ENCODE results near the gene CASTOR2. TPM values are rescaled to one million over a fixed set of nuclear protein-coding genes. Genes with fewer than 3 reads are reported as not detected.

CASTOR2 gene
- total RNA-seq, 1 experiment from 2014 or later = 41.1 TPM

DNA sequence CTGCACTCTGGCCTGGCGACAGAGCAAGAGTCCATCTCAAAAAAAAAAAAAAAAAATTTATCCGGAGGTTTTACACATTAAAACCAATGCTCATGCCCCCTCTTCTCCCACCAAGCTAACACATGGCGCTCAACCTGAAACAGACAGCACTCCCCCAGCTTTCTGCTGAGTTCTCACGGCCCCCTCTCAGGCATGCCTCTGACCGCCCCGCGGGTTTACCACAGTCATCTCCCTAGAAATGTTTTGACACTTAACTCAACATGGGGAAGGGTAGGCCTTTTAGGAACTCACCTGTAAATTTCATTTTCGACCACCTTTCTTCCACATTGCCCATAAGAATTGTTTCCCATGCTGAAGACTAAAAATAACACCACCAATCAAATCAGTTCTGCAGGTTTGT is 99.8 kb downstream of the CASTOR2 start:
- ChIA-PET CTCF (no interaction called here), POLR2A (no interaction called here)
- intact Hi-C loops (cut with micrococcal nuclease; ENCODE audit: unreplicated experiment) (no loop called here), in situ Hi-C loops (cut with HindIII; ENCODE audit: low pct_unique_long_range_greater_than_20kb, low sequenced_read_pairs) (no loop called here)
- ATAC-seq (no peak), DNase-seq (ENCODE audit: low read depth, low spot score) (no peak)
- no peak overlapping the region for H3K4me3 ChIP-seq (ENCODE audit: low read depth in 2 of 2, low read length in 2 of 2)
- H3K4me1 ChIP-seq (ENCODE audit: control insufficient read depth, insufficient read depth, low read length) = no peaks in the 10 kb centered on the region
- no peak for TF ChIP-seq TCF7L2 (IDR thresholded peaks at IDR 0.05; ENCODE audit: low read depth, low read length)
- no peak for TF ChIP-seq REST (IDR thresholded peaks at IDR 0.05; ENCODE audit: insufficient read depth in 1 of 2, low read depth in 2 of 2, low read length in 1 of 2)
- TF ChIP-seq CTCF (IDR thresholded peaks at IDR 0.05) = no peak
- TF ChIP-seq POLR2AphosphoS5 (IDR thresholded peaks at IDR 0.05; ENCODE audit: low read depth, low read length) = no peak
- no peak for TF ChIP-seq SIN3A (IDR thresholded peaks at IDR 0.05; ENCODE audit: borderline replicate concordance, insufficient read depth, low read depth, low read length)
- no peak overlapping the region for H3K27ac ChIP-seq (ENCODE audit: low read length)
- no peaks in the 10 kb centered on the region for H3K9me3 ChIP-seq (ENCODE audit: control insufficient read depth, insufficient read depth, low read depth, low read length)
- BruUV-seq (replicated peaks) = no TSS peak
- no peaks in the 10 kb centered on the region for H3K36me3 ChIP-seq (ENCODE audit: control insufficient read depth, insufficient read depth, low read length)
- no peaks in the 10 kb centered on the region for H3K27me3 ChIP-seq (ENCODE audit: control insufficient read depth, insufficient read depth, low read length)

DNA sequence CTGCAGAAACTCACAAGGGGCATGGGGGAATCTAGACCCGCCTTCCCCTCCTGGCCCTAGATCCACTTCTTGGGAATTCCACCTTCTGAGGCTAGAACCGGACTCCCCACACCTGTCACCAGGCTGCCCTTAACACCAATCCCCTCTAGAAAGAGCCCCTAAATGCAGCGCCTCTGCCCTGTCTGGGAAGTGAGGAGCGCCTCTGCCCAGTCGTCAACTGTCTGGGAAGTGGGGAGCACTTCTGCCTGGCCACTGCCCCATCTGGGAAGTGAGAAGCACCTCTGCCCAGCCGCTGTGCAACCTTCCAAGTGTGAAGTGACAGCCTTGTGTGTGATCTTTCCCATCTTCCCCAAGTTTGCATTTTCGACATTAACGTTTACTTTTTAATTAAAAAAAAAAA is 100.3 kb downstream of the CASTOR2 start:
- TF ChIP-seq CTCF (IDR thresholded peaks at IDR 0.05) (no peak), POLR2AphosphoS5 (IDR thresholded peaks at IDR 0.05; ENCODE audit: low read depth, low read length) (no peak), TCF7L2 (IDR thresholded peaks at IDR 0.05; ENCODE audit: low read depth, low read length) (no peak), SIN3A (IDR thresholded peaks at IDR 0.05; ENCODE audit: borderline replicate concordance, insufficient read depth, low read depth, low read length) (no peak), REST (IDR thresholded peaks at IDR 0.05; ENCODE audit: insufficient read depth in 1 of 2, low read depth in 2 of 2, low read length in 1 of 2) (no peak)
- Histone ChIP-seq H3K4me3 (ENCODE audit: low read depth in 2 of 2, low read length in 2 of 2) (no peak overlapping the region), H3K27me3 (ENCODE audit: control insufficient read depth, insufficient read depth, low read length) (no peaks in the 10 kb centered on the region), H3K9me3 (ENCODE audit: control insufficient read depth, insufficient read depth, low read depth, low read length) (no peaks in the 10 kb centered on the region), H3K36me3 (ENCODE audit: control insufficient read depth, insufficient read depth, low read length) (no peaks in the 10 kb centered on the region), H3K4me1 (ENCODE audit: control insufficient read depth, insufficient read depth, low read length) (no peaks in the 10 kb centered on the region), H3K27ac (ENCODE audit: low read length) (no peak overlapping the region)
- intact Hi-C loops (cut with micrococcal nuclease; ENCODE audit: unreplicated experiment) = no loop called here
- in situ Hi-C loops (cut with HindIII; ENCODE audit: low pct_unique_long_range_greater_than_20kb, low sequenced_read_pairs) = no loop called here
- ATAC-seq = no peak
- DNase-seq (ENCODE audit: low read depth, low spot score) = no peak
- ChIA-PET CTCF (no interaction called here), POLR2A (no interaction called here)
- no TSS peak for BruUV-seq (replicated peaks)

Data from Panc1 (cell line).